Effector memory CD8-positive, alpha-beta T cell (primary cell): ENCODE results near the gene TLE5.
A peak's percentile ranks its signal among the peaks of the same experiment; 100 is the strongest.
"Not testable (repeated sequence)": the region's sequence is repeated elsewhere in the genome, so short reads cannot be mapped to it uniquely, and the experiment has no call there.

ENCODE experiments used
- ATAC-seq: fragments of 150-1000 bp; cut with Tn5 transposase; replicated peaks from 2 replicates; pipeline ENCODE4 v1.10.0; 2021; ENCODE audit warnings: mild to moderate bottlenecking, moderate library complexity
- DNase-seq, 3 experiments: peaks; one replicate each; pipeline ENCODE4 v3.0.0; 2021
- H3K27ac Mint-ChIP-seq, 2 donors: one replicate each; pipeline ENCODE4 v1.8.0; 2022; ENCODE audit warnings: mild to moderate bottlenecking in 2 of 2, mixed read lengths in 2 of 2, moderate library complexity in 2 of 2
- H3K27me3 Mint-ChIP-seq, 2 donors: one replicate each; pipeline ENCODE4 v1.8.0; 2022; ENCODE audit warnings: mixed read lengths in 2 of 2
- H3K36me3 Mint-ChIP-seq: one replicate; pipeline ENCODE4 v1.8.0; 2022; ENCODE audit warnings: mild to moderate bottlenecking, moderate library complexity, mixed read lengths; ENCODE audit not compliant: insufficient read depth
- H3K4me1 Mint-ChIP-seq, 2 donors: one replicate each; pipeline ENCODE4 v1.8.0; 2022; ENCODE audit warnings: low read depth in 2 of 2, mixed read lengths in 2 of 2
- H3K4me3 Mint-ChIP-seq, 2 donors: one replicate each; pipeline ENCODE4 v1.8.0; 2022; ENCODE audit warnings: mild to moderate bottlenecking in 2 of 2, mixed read lengths in 2 of 2, moderate library complexity in 2 of 2
- H3K9me3 Mint-ChIP-seq, 2 donors: one replicate each; pipeline ENCODE4 v1.8.0; 2022; ENCODE audit warnings: mixed read lengths in 2 of 2

Gene TLE5

DNA sequence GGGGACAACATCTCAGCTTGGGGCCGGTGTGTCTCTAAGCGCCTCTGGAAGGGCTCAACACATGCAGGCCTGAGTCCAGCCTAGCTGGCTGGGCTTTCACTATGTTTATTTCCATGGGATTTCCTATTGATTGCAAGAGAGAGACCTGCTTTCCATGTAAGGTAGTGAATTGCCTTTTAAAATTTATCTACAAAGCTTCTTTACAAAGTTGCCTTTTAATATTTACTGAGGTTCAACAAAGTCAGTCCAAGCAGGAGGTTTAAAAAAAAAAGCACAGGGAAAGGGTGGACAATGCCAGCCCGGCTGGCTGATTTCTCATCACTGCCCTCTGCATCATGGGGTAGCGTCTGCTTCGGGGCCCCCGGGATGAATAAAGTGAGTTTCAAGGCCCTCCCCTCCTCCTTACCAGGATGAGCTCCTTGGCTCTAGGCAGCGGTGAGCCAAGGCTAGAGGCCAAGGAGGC, 49.0 kb downstream of the TLE5 start:
- no peak overlapping the region for H3K4me3 Mint-ChIP-seq
- DNase-seq (no peak), ATAC-seq (no peak)
- peaks cover 3% of the 10 kb centered on the region for H3K36me3 Mint-ChIP-seq
- H3K9me3 Mint-ChIP-seq, result no peaks in the 10 kb centered on the region
- no peaks in the 10 kb centered on the region for H3K4me1 Mint-ChIP-seq
- H3K27me3 Mint-ChIP-seq, result no peaks in the 10 kb centered on the region
- H3K27ac Mint-ChIP-seq, result peak overlapping the region; percentile 68 to 71

DNA sequence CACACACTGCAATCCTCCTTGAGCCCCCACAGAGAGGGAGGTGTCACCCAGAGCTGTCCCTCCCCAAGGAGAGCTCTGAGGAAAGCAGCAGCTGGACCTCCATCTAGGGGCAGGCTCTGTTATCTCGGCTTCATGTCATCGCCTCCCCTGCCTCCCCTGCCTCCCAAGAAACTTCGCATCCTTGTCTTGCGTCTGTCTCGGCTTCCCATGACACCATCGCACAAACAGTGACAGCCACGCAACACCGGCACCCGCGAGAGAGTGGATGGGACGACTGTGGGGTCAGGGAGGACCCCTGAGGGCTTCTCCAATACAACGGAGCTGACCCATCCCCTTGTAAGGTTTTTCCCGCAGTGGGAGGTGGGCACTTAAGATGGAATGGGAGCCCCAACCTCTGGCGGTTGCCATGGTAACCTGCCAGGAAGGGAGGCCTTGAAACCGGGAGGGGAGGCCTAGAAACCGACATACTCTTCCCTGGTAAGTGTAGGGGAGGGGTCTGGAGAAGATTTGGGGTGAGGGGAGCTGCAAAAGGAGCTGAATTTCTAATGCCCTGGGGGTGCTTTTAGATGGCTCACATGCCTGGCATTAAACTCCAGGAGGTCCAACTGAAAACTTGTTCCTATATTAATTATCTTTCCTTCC, 49.6 kb downstream of the TLE5 start:
- Mint-ChIP-seq H3K4me3 (no peak overlapping the region), H3K36me3 (peaks cover 3% of the 10 kb centered on the region), H3K9me3 (no peaks in the 10 kb centered on the region), H3K27me3 (no peaks in the 10 kb centered on the region), H3K4me1 (no peaks in the 10 kb centered on the region), H3K27ac (peak overlapping the region; percentile 68 to 71)
- DNase-seq, result no peak
- ATAC-seq, result no peak

DNA sequence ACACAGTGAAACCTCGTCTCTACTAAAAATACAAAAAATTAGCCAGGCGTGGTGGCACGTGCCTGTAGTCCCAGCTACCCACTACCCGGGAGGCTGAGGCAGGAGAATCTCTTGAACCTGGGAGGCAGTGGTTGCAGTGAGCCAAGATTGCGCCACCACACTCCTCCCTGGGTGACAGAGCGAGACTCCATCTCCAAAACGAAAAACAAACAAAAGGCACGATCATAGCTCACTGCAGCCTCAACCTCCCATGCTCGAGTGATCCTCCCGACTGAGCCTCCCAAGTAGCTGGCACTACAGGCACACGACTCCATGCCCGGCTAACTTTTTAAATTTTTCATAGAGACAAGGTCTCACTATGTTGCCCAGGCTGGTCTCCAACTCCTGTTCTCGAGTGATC, 50.2 kb downstream of the TLE5 start:
- not testable (repeated sequence) for H3K36me3 Mint-ChIP-seq, H3K27ac Mint-ChIP-seq, ATAC-seq, H3K9me3 Mint-ChIP-seq, H3K27me3 Mint-ChIP-seq, DNase-seq, H3K4me3 Mint-ChIP-seq, H3K4me1 Mint-ChIP-seq

DNA sequence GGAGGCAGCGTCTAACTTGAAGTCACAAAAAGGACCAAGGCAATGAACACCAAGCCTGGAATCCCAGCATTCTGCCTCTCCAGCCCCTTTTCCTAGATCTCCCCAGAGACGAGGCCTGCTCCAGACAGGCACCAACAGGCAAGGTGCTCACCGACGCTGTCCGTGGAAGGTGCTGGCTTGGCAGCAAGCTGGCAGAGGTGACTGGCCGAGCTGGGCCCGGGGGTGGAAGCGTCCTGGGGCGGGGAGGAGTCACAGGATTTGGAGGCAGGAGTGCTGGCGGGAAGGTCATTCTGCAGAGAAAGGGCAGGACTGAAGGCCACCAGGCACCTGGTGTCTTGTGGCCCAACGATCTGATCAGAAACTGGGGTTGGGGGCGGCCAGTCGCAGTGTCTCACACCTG, 51.4 kb downstream of the TLE5 start:
- H3K36me3 Mint-ChIP-seq, result peaks cover 3% of the 10 kb centered on the region
- H3K4me1 Mint-ChIP-seq, result no peaks in the 10 kb centered on the region
- ATAC-seq, result no peak
- DNase-seq, result no peak
- peak overlapping the region in 1 of 2 donors; percentile 80 for H3K27ac Mint-ChIP-seq
- no peak overlapping the region for H3K4me3 Mint-ChIP-seq
- H3K27me3 Mint-ChIP-seq, result no peaks in the 10 kb centered on the region
- no peaks in the 10 kb centered on the region for H3K9me3 Mint-ChIP-seq

DNA sequence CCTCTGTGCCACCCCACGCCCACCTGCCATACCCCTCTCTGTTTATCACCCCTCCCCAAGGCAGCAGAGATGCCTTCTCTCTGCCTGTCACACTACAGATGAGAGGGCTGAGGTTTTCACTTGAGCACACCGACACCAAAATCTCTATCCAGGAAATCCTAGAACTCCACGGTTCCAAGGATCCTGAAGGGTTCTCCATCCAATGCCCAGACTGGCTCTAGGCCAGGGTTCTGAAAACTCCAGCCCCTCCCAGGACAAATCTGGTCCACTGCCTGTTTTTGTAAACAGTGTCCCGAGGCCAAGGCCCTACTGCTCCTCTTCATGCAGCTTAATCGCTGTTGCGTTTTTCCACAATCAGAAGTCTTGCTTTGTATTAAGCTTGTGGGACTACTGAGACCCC, 53.3 kb downstream of the TLE5 start:
- Mint-ChIP-seq H3K36me3 (peaks cover 7% of the 10 kb centered on the region), H3K4me3 (no peak overlapping the region), H3K27ac (no peak overlapping the region), H3K27me3 (no peaks in the 10 kb centered on the region), H3K9me3 (no peaks in the 10 kb centered on the region), H3K4me1 (no peaks in the 10 kb centered on the region)
- ATAC-seq (no peak), DNase-seq (no peak)

DNA sequence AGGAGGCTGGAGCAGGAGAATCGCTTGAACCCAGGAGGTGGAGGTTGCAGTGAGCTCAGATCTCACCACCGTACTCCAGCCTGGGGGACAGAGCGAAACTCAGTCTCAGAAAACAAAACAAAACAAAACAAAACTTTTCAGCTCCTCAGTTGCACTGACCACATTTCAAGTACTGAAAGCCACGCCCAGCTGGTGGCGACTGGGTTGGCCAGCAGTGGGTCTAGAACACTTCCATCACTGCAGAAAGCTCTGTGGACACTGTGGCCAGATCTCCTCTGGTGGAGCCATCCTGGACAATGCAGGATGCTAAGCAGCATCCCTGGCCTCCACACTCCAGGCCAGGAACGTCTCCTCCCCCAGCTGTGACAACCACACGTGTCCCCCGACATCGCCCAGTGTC, 54.3 kb downstream of the TLE5 start:
- Mint-ChIP-seq H3K4me1 (no peaks in the 10 kb centered on the region), H3K27me3 (no peaks in the 10 kb centered on the region), H3K9me3 (no peaks in the 10 kb centered on the region), H3K4me3 (no peak overlapping the region), H3K36me3 (peaks cover 5% of the 10 kb centered on the region), H3K27ac (no peak overlapping the region)
- no peak for ATAC-seq
- DNase-seq, result no peak

DNA sequence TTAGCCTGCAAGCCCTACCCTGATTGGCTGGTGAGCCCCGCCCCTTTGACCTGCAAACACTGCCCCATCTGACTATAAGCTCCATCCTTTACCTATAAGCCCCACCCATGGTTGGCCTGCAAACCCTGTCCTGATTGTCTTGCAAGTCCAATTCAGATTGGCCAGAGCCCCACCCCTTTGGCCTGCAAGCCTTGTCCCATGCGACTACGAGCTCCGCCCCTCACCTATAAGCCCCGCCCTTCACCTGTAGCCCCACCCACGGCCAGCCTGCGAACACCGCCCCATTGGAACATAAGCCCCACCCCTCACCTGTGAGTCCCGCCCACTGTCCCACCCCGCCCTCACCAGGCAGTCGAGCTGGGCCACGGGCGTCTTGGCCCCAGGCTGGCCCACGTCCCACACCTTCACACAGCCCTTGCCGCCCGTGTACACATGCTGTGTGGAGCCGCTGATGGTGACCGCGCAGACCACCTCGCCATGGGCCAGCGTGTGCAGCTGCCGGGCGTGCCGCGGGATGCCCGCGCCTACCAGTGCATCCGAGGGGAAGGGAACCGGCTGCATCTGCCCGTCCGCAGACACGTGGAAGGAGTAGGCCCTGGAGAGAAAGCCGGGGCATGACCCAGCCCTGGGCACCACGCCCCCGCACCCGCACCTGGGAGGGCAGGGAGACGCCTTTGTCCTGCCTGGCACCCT, 56.1 kb downstream of the TLE5 start:
- no peak for DNase-seq
- no peak for ATAC-seq

DNA sequence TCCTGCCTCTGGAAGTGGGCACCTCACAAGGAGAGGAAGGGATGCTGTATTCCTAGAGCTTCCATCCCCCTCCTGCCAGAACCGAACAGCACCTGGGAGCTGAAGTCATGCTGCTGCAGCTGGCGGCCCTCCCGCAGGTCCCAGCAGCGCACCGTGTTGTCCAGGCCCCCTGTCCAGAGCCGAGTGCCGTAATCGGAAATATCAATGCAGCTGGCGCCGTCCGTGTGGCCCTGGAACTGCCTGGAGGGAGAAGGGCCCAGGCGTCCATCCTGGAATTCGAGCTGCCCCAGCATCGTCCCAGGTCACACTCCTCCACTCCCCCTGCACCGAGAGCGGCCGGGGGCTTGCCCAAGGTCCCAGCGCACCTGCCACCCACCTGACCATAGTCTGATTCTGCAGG, 57.0 kb downstream of the TLE5 start:
- no peaks in the 10 kb centered on the region for H3K27me3 Mint-ChIP-seq
- DNase-seq (no peak), ATAC-seq (no peak)
- no peak overlapping the region for H3K27ac Mint-ChIP-seq
- no peaks in the 10 kb centered on the region for H3K4me1 Mint-ChIP-seq
- no peak overlapping the region for H3K4me3 Mint-ChIP-seq
- H3K36me3 Mint-ChIP-seq, result peaks cover 5% of the 10 kb centered on the region
- no peaks in the 10 kb centered on the region for H3K9me3 Mint-ChIP-seq

More for the DNA sequence above, 56.1 kb downstream of the TLE5 start:
- Mint-ChIP-seq H3K27ac (no peak overlapping the region), H3K27me3 (no peaks in the 10 kb centered on the region), H3K4me1 (no peaks in the 10 kb centered on the region), H3K9me3 (no peaks in the 10 kb centered on the region), H3K36me3 (peaks cover 5% of the 10 kb centered on the region), H3K4me3 (no peak overlapping the region)

DNA sequence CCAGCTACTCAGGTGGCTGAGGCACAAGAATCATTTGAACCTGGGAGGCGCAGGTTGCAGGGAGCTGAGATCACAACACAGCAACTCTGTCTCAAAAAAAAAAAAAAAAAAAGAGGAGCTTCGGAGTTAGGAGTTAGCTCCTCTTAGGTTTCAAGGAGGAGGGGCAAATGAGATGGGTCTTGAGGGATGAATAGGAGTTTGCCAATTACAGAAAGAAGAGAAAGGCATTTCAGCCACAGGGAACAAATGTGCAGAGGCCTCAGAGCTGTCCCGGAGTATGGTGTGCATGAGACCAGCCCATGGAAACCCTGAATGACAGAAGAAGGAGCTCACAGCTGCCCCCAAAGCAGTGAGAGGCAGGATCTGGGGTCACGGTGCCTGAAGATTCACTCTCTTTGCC, 57.8 kb downstream of the TLE5 start:
- DNase-seq (no peak), ATAC-seq (no peak)
- Mint-ChIP-seq H3K4me3 (no peak overlapping the region), H3K27me3 (no peaks in the 10 kb centered on the region), H3K27ac (no peak overlapping the region), H3K4me1 (no peaks in the 10 kb centered on the region), H3K36me3 (peaks cover 5% of the 10 kb centered on the region), H3K9me3 (no peaks in the 10 kb centered on the region)

DNA sequence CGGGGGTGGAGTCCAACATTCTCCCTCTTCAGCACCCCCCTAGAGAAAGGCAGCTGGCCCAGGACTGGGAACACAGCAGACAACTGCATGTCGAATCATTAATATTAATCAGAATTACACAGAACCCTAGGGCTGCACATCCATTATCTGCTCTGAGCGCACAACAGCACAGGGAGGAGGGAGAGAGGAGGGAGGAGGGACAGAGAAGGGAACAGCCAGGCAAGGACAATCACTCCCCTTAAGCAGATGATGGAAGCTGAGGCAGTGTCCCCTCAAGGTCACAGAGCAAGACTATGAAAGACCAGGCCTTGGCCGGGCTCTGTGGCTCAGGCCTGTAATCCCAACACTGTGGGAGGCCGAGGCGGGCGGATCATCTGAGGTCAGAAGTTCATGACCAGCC, 59.2 kb downstream of the TLE5 start:
- no peak overlapping the region for H3K4me3 Mint-ChIP-seq
- ATAC-seq (no peak), DNase-seq (no peak)
- no peak overlapping the region for H3K27ac Mint-ChIP-seq
- H3K9me3 Mint-ChIP-seq, result no peaks in the 10 kb centered on the region
- peaks cover 5% of the 10 kb centered on the region for H3K36me3 Mint-ChIP-seq
- no peaks in the 10 kb centered on the region for H3K4me1 Mint-ChIP-seq
- no peaks in the 10 kb centered on the region for H3K27me3 Mint-ChIP-seq
